Activated T-helper 17 cell treated with anti-CD3 and anti-CD28 coated beads, Interleukin-2, amount 50 U/mL, for 72 hours (primary cell): ENCODE data around the gene KDM7A. TPM values are rescaled to one million over a fixed set of nuclear protein-coding genes. Genes with fewer than 3 reads are reported as not detected.

Source experiments
- ATAC-seq: fragments of 150-1000 bp; cut with Tn5 transposase; replicated peaks from 2 replicates; pipeline ENCODE4 v1.10.0; 2021; ENCODE audit warnings: mild to moderate bottlenecking, moderate library complexity
- H3K27ac Mint-ChIP-seq: one replicate; pipeline ENCODE4 v1.8.0; 2022; ENCODE audit warnings: mixed read lengths
- H3K27me3 Mint-ChIP-seq: one replicate; pipeline ENCODE4 v1.8.0; 2022; ENCODE audit warnings: mixed read lengths
- H3K36me3 Mint-ChIP-seq: one replicate; pipeline ENCODE4 v1.8.0; 2022; ENCODE audit warnings: low read depth, mild to moderate bottlenecking, mixed read lengths
- H3K4me1 Mint-ChIP-seq: one replicate; pipeline ENCODE4 v1.8.0; 2022; ENCODE audit warnings: mixed read lengths
- H3K4me3 Mint-ChIP-seq: one replicate; pipeline ENCODE4 v1.8.0; 2022; ENCODE audit warnings: mild to moderate bottlenecking, mixed read lengths
- H3K9me3 Mint-ChIP-seq: one replicate; pipeline ENCODE4 v1.8.0; 2022; ENCODE audit warnings: mixed read lengths
- total RNA-seq, 2 donors: library from RNA; stranded (reverse); gene quantifications; one replicate each; pipeline ENCODE4 v1.2.3, GENCODE V29; 2022

The KDM7A gene
- total RNA-seq, 2 donors from 2014 or later = 31.1 to 48.7 TPM

- ATAC-seq = no peak
- H3K27me3 Mint-ChIP-seq = no peaks in the 10 kb centered on the region
- H3K27ac Mint-ChIP-seq = peak overlapping the region; percentile 10
- peaks cover 66% of the 10 kb centered on the region for H3K36me3 Mint-ChIP-seq
- H3K4me1 Mint-ChIP-seq = peaks cover 25% of the 10 kb centered on the region
- no peak overlapping the region for H3K4me3 Mint-ChIP-seq
- H3K9me3 Mint-ChIP-seq = no peaks in the 10 kb centered on the region
These were observed 122.0 kb downstream of the KDM7A start for GRCh38 chr7:140054751-140055150.

DNA sequence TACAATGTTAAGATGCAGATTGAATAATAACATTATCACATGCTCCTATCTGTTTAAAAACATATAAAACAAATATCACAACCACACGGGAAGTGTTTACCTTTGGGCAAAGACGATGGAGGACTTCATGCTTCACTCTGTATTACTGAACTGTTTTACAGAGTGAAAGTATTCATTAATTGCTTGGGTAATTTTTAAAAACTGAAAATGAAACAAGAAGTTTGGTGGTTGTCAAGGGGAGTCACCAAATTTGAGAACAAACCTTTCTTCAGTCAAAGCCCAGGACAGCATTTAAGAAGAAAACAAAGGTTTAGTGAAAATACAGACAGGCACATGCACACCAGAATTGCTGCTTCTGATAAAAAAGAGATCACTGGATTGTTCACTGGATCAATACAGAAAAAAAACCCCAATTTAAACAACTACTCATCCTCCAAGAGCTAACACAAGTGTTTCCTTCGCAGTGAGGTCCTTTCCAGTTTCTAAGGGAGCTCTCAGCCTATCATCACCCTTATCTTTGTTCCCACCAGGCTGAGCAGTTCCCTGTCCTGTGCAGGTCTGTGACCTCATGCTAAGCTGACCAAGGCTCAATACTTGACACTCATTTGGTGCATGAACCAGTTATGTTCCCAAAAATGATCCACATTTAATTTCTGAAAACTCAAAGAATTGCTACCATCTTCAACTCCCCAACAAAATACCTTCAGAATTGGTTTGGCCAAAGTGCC lies 122.8 kb downstream of the KDM7A start:
- H3K36me3 Mint-ChIP-seq = peaks cover 66% of the 10 kb centered on the region
- H3K4me1 Mint-ChIP-seq = peaks cover 20% of the 10 kb centered on the region
- peak overlapping the region; percentile 18 for H3K4me3 Mint-ChIP-seq
- no peaks in the 10 kb centered on the region for H3K9me3 Mint-ChIP-seq
- peak overlapping the region; percentile 10 for H3K27ac Mint-ChIP-seq
- ATAC-seq = peak; percentile 42
- H3K27me3 Mint-ChIP-seq = no peaks in the 10 kb centered on the region

- Mint-ChIP-seq H3K27me3 (no peaks in the 10 kb centered on the region), H3K9me3 (no peaks in the 10 kb centered on the region), H3K27ac (no peak overlapping the region), H3K4me1 (peaks cover 14% of the 10 kb centered on the region), H3K36me3 (peaks cover 72% of the 10 kb centered on the region), H3K4me3 (no peak overlapping the region)
- no peak for ATAC-seq
These were observed 125.0 kb downstream of the KDM7A start for GRCh38 chr7:140051820-140052219.

DNA sequence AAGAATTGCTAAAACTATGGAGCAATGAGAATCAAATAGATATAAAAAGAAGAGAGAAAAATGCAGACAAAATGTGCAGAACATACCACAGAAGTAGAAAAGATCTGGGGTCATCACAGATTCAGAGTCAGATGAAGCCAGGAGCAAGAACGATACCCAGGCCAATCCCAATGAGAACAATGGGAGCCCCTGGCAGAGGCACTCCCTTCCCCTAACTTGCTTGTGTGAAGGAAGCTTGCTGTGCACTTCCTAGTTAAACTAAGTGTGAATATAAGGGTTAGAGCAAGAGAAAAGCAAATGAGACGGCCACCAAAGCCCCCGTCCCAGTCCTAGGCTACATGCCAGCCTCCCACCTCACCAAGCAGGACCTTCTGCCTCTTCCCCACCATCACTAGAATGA lies 126.7 kb downstream of the KDM7A start:
- Mint-ChIP-seq H3K4me3 (no peak overlapping the region), H3K36me3 (peaks cover 74% of the 10 kb centered on the region), H3K4me1 (peaks cover 10% of the 10 kb centered on the region), H3K9me3 (no peaks in the 10 kb centered on the region), H3K27me3 (no peaks in the 10 kb centered on the region), H3K27ac (no peak overlapping the region)
- ATAC-seq = no peak

GRCh38 chr7:140049339-140050024 lies 127.3 kb downstream of the KDM7A start:
- Mint-ChIP-seq H3K4me3 (no peak overlapping the region), H3K36me3 (peaks cover 74% of the 10 kb centered on the region), H3K27ac (no peak overlapping the region)

GRCh38 chr7:140048989-140049338 lies 127.8 kb downstream of the KDM7A start:
- no peaks in the 10 kb centered on the region for H3K9me3 Mint-ChIP-seq
- no peaks in the 10 kb centered on the region for H3K27me3 Mint-ChIP-seq
- no peak overlapping the region for H3K4me3 Mint-ChIP-seq
- peaks cover 74% of the 10 kb centered on the region for H3K36me3 Mint-ChIP-seq
- no peak for ATAC-seq
- H3K27ac Mint-ChIP-seq = no peak overlapping the region
- peaks cover 5% of the 10 kb centered on the region for H3K4me1 Mint-ChIP-seq

More at GRCh38 chr7:140049339-140050024, 127.3 kb downstream of the KDM7A start:
- ATAC-seq = no peak
- Mint-ChIP-seq H3K4me1 (peaks cover 10% of the 10 kb centered on the region), H3K9me3 (no peaks in the 10 kb centered on the region), H3K27me3 (no peaks in the 10 kb centered on the region)

DNA sequence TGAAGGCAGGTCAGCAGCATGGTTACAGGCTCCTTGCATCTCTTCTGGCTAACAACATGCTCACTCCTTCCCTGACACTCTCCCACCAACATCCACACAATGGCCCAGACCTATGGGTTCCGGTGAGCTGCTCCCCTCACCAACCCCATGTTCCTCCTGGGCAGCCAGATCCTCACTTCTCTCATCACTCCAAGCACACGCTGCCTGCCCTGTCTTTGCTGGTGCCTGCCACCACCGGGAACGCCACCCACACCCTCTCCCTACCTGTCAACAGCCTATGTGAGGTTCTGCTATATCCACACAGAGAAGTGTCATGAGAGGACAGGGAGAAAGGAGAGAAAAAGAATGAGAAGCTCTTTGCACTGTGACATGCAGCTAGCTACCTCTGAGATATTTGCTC lies 128.6 kb downstream of the KDM7A start:
- H3K27ac Mint-ChIP-seq = peak overlapping the region; percentile 62
- no peak overlapping the region for H3K4me3 Mint-ChIP-seq
- H3K4me1 Mint-ChIP-seq = peaks cover 5% of the 10 kb centered on the region
- peaks cover 74% of the 10 kb centered on the region for H3K36me3 Mint-ChIP-seq
- H3K9me3 Mint-ChIP-seq = no peaks in the 10 kb centered on the region
- no peaks in the 10 kb centered on the region for H3K27me3 Mint-ChIP-seq
- ATAC-seq = no peak

GRCh38 chr7:140047197-140047596 lies 129.6 kb downstream of the KDM7A start:
- Mint-ChIP-seq H3K27ac (no peak overlapping the region), H3K9me3 (no peaks in the 10 kb centered on the region), H3K36me3 (peaks cover 73% of the 10 kb centered on the region), H3K4me1 (peaks cover 5% of the 10 kb centered on the region), H3K4me3 (no peak overlapping the region), H3K27me3 (no peaks in the 10 kb centered on the region)
- ATAC-seq = no peak

DNA sequence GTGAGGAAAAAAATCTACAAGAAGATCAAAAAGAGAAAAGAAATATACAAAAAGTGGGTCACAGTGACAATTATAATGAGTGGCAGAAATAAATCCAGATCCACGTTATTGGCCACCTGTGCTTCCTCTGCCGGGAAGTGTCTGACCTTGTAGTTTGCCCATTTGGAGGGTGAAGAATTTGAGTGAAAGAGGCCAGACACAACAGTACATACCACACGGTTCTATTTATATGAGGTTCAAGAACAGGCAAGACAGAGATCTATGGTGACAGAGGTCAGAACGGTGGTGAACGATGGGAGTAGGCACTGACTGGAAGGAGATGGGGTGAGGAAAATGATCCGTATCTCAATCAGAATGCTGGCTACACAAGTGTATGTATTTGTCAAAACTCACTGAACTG lies 131.1 kb downstream of the KDM7A start:
- H3K4me1 Mint-ChIP-seq = peaks cover 5% of the 10 kb centered on the region
- no peaks in the 10 kb centered on the region for H3K27me3 Mint-ChIP-seq
- no peak overlapping the region for H3K4me3 Mint-ChIP-seq
- ATAC-seq = no peak
- no peaks in the 10 kb centered on the region for H3K9me3 Mint-ChIP-seq
- peaks cover 77% of the 10 kb centered on the region for H3K36me3 Mint-ChIP-seq
- no peak overlapping the region for H3K27ac Mint-ChIP-seq

GRCh38 chr7:140044251-140044650 lies 132.5 kb downstream of the KDM7A start:
- no peak overlapping the region for H3K4me3 Mint-ChIP-seq
- peaks cover 87% of the 10 kb centered on the region for H3K36me3 Mint-ChIP-seq
- no peaks in the 10 kb centered on the region for H3K27me3 Mint-ChIP-seq
- ATAC-seq = no peak
- no peaks in the 10 kb centered on the region for H3K4me1 Mint-ChIP-seq
- H3K9me3 Mint-ChIP-seq = no peaks in the 10 kb centered on the region
- peak overlapping the region; percentile 49 for H3K27ac Mint-ChIP-seq

- no peaks in the 10 kb centered on the region for H3K27me3 Mint-ChIP-seq
- no peak overlapping the region for H3K4me3 Mint-ChIP-seq
- H3K36me3 Mint-ChIP-seq = peaks cover 95% of the 10 kb centered on the region
- H3K27ac Mint-ChIP-seq = no peak overlapping the region
- H3K4me1 Mint-ChIP-seq = no peaks in the 10 kb centered on the region
- ATAC-seq = no peak
- H3K9me3 Mint-ChIP-seq = no peaks in the 10 kb centered on the region
These were observed 134.5 kb downstream of the KDM7A start for GRCh38 chr7:140042386-140042670.

DNA sequence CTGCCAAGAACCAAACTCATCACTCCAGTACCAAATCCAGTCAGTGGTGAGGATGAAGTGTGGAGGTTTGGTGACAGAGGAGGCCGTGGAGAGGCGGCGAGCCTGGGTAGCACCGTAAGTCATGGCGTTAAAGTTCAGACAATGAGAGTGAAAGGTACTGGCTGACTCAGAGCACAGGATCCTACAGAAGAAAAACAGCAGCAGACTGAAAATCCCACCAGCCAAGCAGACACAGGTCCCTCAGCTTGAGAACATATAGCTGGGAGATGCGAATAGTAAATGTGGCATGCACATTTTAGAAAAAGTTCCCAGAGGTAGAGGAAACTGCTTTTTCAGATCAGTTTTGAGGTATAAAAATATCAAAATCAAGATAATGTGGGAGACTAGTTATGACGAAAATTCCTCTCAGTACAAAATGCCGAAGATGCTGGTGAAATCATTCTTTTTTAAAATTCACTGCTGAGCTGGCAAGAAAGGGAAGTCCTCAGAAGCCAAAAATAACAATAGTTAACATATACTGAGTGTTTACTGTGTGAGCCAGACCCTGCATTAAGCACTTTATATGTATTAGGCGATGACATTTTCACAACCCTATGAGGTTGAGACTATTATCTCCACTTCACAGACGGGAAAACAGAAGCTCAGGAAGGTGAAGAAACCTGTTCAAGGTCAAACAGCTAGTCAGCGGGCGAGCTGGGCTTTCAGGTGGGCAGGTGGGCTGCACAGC lies 135.0 kb downstream of the KDM7A start:
- Mint-ChIP-seq H3K27ac (peak overlapping the region; percentile 62), H3K27me3 (no peaks in the 10 kb centered on the region), H3K9me3 (no peaks in the 10 kb centered on the region), H3K4me3 (no peak overlapping the region), H3K4me1 (no peaks in the 10 kb centered on the region), H3K36me3 (peaks cover 95% of the 10 kb centered on the region)
- ATAC-seq = no peak

DNA sequence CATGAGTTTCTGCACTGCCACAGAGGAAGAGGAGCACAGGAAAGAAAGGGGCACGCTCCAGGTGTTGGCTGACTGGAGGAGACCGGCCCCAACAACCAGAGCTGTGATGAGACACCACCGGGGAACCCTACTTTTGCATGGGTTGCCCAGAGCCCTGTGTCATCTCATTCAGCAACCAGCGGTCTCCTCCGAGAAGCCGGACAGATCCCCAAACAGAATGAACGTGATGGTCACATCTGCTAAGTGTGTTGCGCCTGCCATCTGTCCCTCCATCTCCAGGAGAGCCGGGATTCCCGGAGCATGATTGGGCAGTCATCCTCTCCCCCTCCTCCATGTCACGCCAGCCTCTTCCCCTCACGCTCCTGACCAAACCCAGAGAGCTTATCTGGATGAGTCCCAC lies 136.9 kb downstream of the KDM7A start:
- Mint-ChIP-seq H3K4me1 (peaks cover 12% of the 10 kb centered on the region), H3K27me3 (no peaks in the 10 kb centered on the region), H3K27ac (peak overlapping the region; percentile 13), H3K36me3 (peaks cover 93% of the 10 kb centered on the region), H3K9me3 (no peaks in the 10 kb centered on the region), H3K4me3 (no peak overlapping the region)
- ATAC-seq = no peak

- Mint-ChIP-seq H3K4me3 (no peak overlapping the region), H3K36me3 (peaks cover 92% of the 10 kb centered on the region), H3K9me3 (no peaks in the 10 kb centered on the region), H3K27ac (peak overlapping the region; percentile 13), H3K4me1 (peaks cover 12% of the 10 kb centered on the region), H3K27me3 (no peaks in the 10 kb centered on the region)
- ATAC-seq = no peak
These were observed 137.7 kb downstream of the KDM7A start for GRCh38 chr7:140039066-140039465.
